ENCODE measurements around the gene IL4I1.

The IL4I1 gene

DNA sequence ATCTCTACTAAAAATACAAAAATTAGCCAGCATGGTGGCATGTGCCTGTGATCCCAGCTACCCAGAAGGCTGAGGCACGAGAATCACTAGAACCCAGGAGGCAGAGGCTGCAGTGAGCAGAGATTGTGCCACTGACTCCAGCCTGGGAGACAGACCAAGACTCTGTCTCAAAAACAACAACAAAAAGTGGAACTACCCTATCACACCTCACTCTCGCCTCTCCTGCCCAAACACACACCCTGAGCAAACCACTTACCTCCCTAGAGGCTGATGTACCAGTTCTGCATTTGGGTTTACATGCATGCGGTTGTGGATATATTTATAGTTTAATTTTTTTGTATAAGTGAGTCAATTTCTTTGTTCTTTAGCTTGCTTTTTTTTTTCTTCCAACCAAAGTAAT is 53.4 kb downstream of the IL4I1 start:
- no peak overlapping the region for H3K4me2 ChIP-seq
- no peaks in the 10 kb centered on the region for H4K20me1 ChIP-seq (ENCODE audit: insufficient read depth)
- H3K9ac ChIP-seq = no peak overlapping the region
- H3K4me3 ChIP-seq (IDR thresholded peaks at IDR 0.05; ENCODE audit: insufficient read depth, low read depth, low read length) = no peak overlapping the region
- no peaks in the 10 kb centered on the region for H3K79me2 ChIP-seq (ENCODE audit: insufficient read depth, low read depth)
- H3K4me1 ChIP-seq (ENCODE audit: low read depth, poor library complexity, severe bottlenecking) = peaks cover 42% of the 10 kb centered on the region
- TF ChIP-seq, protein P1, sequence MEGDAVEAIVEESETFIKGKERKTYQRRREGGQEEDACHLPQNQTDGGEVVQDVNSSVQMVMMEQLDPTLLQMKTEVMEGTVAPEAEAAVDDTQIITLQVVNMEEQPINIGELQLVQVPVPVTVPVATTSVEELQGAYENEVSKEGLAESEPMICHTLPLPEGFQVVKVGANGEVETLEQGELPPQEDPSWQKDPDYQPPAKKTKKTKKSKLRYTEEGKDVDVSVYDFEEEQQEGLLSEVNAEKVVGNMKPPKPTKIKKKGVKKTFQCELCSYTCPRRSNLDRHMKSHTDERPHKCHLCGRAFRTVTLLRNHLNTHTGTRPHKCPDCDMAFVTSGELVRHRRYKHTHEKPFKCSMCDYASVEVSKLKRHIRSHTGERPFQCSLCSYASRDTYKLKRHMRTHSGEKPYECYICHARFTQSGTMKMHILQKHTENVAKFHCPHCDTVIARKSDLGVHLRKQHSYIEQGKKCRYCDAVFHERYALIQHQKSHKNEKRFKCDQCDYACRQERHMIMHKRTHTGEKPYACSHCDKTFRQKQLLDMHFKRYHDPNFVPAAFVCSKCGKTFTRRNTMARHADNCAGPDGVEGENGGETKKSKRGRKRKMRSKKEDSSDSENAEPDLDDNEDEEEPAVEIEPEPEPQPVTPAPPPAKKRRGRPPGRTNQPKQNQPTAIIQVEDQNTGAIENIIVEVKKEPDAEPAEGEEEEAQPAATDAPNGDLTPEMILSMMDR (conservative IDR thresholded peaks at IDR 0.05; ENCODE audit: low read depth, low read length) = no peak
- no peak overlapping the region for H3K27ac ChIP-seq
- H3K27me3 ChIP-seq (ENCODE audit: insufficient read depth, low read depth) = no peaks in the 10 kb centered on the region
- H3K36me3 ChIP-seq (ENCODE audit: insufficient read depth) = no peaks in the 10 kb centered on the region
- H2AFZ ChIP-seq (ENCODE audit: low read depth) = no peak overlapping the region

GRCh38 chr19:49840736-49841249 is 55.9 kb downstream of the IL4I1 start:
- Histone ChIP-seq H3K79me2 (ENCODE audit: insufficient read depth, low read depth) (no peaks in the 10 kb centered on the region), H3K4me1 (ENCODE audit: low read depth, poor library complexity, severe bottlenecking) (peaks cover 21% of the 10 kb centered on the region), H4K20me1 (ENCODE audit: insufficient read depth) (no peaks in the 10 kb centered on the region), H3K9ac (no peak overlapping the region), H3K27ac (no peak overlapping the region), H2AFZ (ENCODE audit: low read depth) (no peak overlapping the region), H3K27me3 (ENCODE audit: insufficient read depth, low read depth) (no peaks in the 10 kb centered on the region), H3K4me2 (no peak overlapping the region), H3K4me3 (IDR thresholded peaks at IDR 0.05; ENCODE audit: insufficient read depth, low read depth, low read length) (no peak overlapping the region), H3K36me3 (ENCODE audit: insufficient read depth) (no peaks in the 10 kb centered on the region; the same call in 1 of the 2 replicates)
- TF ChIP-seq, protein P1 (conservative IDR thresholded peaks at IDR 0.05; ENCODE audit: low read depth, low read length) = no peak

- H3K36me3 ChIP-seq (ENCODE audit: insufficient read depth) = no peaks in the 10 kb centered on the region; the same call in 1 of the 2 replicates
- no peak overlapping the region for H2AFZ ChIP-seq (ENCODE audit: low read depth)
- no peak overlapping the region for H3K27ac ChIP-seq
- no peaks in the 10 kb centered on the region for H3K79me2 ChIP-seq (ENCODE audit: insufficient read depth, low read depth)
- no peak overlapping the region for H3K4me2 ChIP-seq
- H4K20me1 ChIP-seq (ENCODE audit: insufficient read depth) = no peaks in the 10 kb centered on the region
- TF ChIP-seq, protein P1 (conservative IDR thresholded peaks at IDR 0.05; ENCODE audit: low read depth, low read length) = no peak
- no peak overlapping the region for H3K4me3 ChIP-seq (IDR thresholded peaks at IDR 0.05; ENCODE audit: insufficient read depth, low read depth, low read length)
- H3K4me1 ChIP-seq (ENCODE audit: low read depth, poor library complexity, severe bottlenecking) = peaks cover 16% of the 10 kb centered on the region
- no peaks in the 10 kb centered on the region for H3K27me3 ChIP-seq (ENCODE audit: insufficient read depth, low read depth)
- H3K9ac ChIP-seq = no peak overlapping the region
These were observed 56.4 kb downstream of the IL4I1 start for GRCh38 chr19:49840321-49840720.

DNA sequence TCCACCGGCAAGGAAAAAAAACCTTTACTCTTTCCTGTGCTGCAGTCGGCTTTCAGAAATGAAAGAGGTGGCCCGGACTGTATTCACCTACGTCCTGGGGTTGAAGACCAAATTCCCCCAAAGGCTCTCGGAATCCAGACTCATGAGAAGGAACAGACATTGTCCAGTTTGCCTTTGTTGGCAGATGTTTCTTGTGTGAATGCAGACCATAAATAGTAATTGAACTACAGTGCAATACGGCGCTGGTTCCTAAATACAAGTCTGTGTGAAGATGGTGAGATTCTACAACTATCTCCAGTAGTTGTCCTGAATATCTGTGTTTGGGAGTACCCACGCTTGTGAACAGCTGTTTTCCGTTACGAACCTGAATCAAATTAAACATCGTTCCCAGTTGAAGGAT is 57.0 kb downstream of the IL4I1 start:
- Histone ChIP-seq H3K27me3 (ENCODE audit: insufficient read depth, low read depth) (no peaks in the 10 kb centered on the region), H3K4me2 (no peak overlapping the region), H2AFZ (ENCODE audit: low read depth) (no peak overlapping the region), H3K36me3 (ENCODE audit: insufficient read depth) (no peaks in the 10 kb centered on the region; the same call in 1 of the 2 replicates), H3K4me1 (ENCODE audit: low read depth, poor library complexity, severe bottlenecking) (peaks cover 10% of the 10 kb centered on the region), H3K4me3 (IDR thresholded peaks at IDR 0.05; ENCODE audit: insufficient read depth, low read depth, low read length) (no peak overlapping the region), H3K9ac (no peak overlapping the region), H4K20me1 (ENCODE audit: insufficient read depth) (no peaks in the 10 kb centered on the region), H3K27ac (no peak overlapping the region), H3K79me2 (ENCODE audit: insufficient read depth, low read depth) (no peaks in the 10 kb centered on the region)
- TF ChIP-seq, protein P1 (conservative IDR thresholded peaks at IDR 0.05; ENCODE audit: low read depth, low read length) = no peak

All from KMS-11 (cell line).